Adipose tissue (tissue), 3 donors: ENCODE measurements around the gene COG4. TPM values are rescaled to one million over a fixed set of nuclear protein-coding genes. Genes with fewer than 3 reads are reported as not detected.

Experiments
- H3K27ac ChIP-seq: one replicate; pipeline ENCODE4 v1.5.1; 2013; ENCODE audit warnings: low read depth, low read length
- WGBS, 3 donors: extraction: QIAGEN DNeasy Blood & Tissue Kit; methylation state at CpG; one replicate each; pipeline ENCODE4 v1.1.7; 2013; 5-methylcytosine and 5-hydroxymethylcytosine counted together
- polyA plus RNA-seq, 3 donors: library from polyadenylated mRNA; stranded (reverse); fragments of 200-250 nt; gene quantifications; one replicate each; pipeline ENCODE4 v1.2.3, GENCODE V29; 2013
- donor health status: healthy with polysubstance abuse.
- donor health status: Bipolar disorder and iron deficiency.
- donor health status: healthy.

The COG4 gene
- polyA plus RNA-seq, 3 donors: 22.9 to 32.3 (median 29.7) TPM

- no peak overlapping the region for H3K27ac ChIP-seq
- 48 to 82% (median 55%) methylated on average over 6 of the region's 6 CpGs for WGBS, 3 donors
These were observed 33.1 kb downstream of the COG4 start for GRCh38 chr16:70490261-70490660.

- no peak overlapping the region for H3K27ac ChIP-seq
- WGBS, 3 donors: 95 to 98% (median 96%) methylated on average over 2 of the region's 2 CpGs
These were observed 38.5 kb downstream of the COG4 start for GRCh38 chr16:70484867-70485266.

- no peak overlapping the region for H3K27ac ChIP-seq
- WGBS, 3 donors: 78 to 94% (median 90%) methylated on average over 5 of the region's 5 CpGs
These were observed 39.9 kb downstream of the COG4 start for GRCh38 chr16:70483426-70483825.

GRCh38 chr16:70482624-70483023, 40.7 kb downstream of the COG4 start:
- 85 to 89% (median 88%) methylated on average over 5 of the region's 5 CpGs for WGBS, 3 donors
- H3K27ac ChIP-seq: no peak overlapping the region

GRCh38 chr16:70481929-70482536, 41.3 kb downstream of the COG4 start:
- H3K27ac ChIP-seq: no peak overlapping the region
- WGBS, 3 donors: 91 to 92% (median 91%) methylated on average over 7 of the region's 7 CpGs

- H3K27ac ChIP-seq: no peak overlapping the region
These were observed 42.9 kb downstream of the COG4 start for GRCh38 chr16:70480127-70481105.

GRCh38 chr16:70478912-70479341, 44.4 kb downstream of the COG4 start:
- H3K27ac ChIP-seq: no peak overlapping the region
- 41 to 67% (median 51%) methylated on average over 10 of the region's 10 CpGs for WGBS, 3 donors

More at GRCh38 chr16:70480127-70481105, 42.9 kb downstream of the COG4 start:
- WGBS, 3 donors: 87 to 93% (median 92%) methylated on average over 17 of the region's 17 CpGs

GRCh38 chr16:70478169-70478568, 45.2 kb downstream of the COG4 start:
- H3K27ac ChIP-seq: no peak overlapping the region
- WGBS, 3 donors: 87 to 98% (median 90%) methylated on average over 8 of the region's 8 CpGs

GRCh38 chr16:70476272-70477020, 46.9 kb downstream of the COG4 start:
- no peak overlapping the region for H3K27ac ChIP-seq
- 84 to 88% (median 87%) methylated on average over 9 to 13 of the region's 13 CpGs for WGBS, 3 donors

- H3K27ac ChIP-seq: no peak overlapping the region
- WGBS, 3 donors: 89 to 94% (median 91%) methylated on average over 24 of the region's 24 CpGs
These were observed 48.1 kb downstream of the COG4 start for GRCh38 chr16:70475054-70475871.

GRCh38 chr16:70474320-70475053, 48.9 kb downstream of the COG4 start:
- WGBS, 3 donors: 95% methylated on average over 20 to 22 of the region's 22 CpGs

GRCh38 chr16:70473446-70474319, 49.7 kb downstream of the COG4 start:
- 93 to 96% (median 94%) methylated on average over 21 of the region's 21 CpGs for WGBS, 3 donors
- no peak overlapping the region for H3K27ac ChIP-seq

More at GRCh38 chr16:70474320-70475053, 48.9 kb downstream of the COG4 start:
- H3K27ac ChIP-seq: no peak overlapping the region

GRCh38 chr16:70472786-70473433, 50.4 kb downstream of the COG4 start:
- no peak overlapping the region for H3K27ac ChIP-seq
- WGBS, 3 donors: 89 to 90% (median 90%) methylated on average over 26 to 28 of the region's 28 CpGs

GRCh38 chr16:70470927-70471341, 52.4 kb downstream of the COG4 start:
- no peak overlapping the region for H3K27ac ChIP-seq
- 73 to 83% (median 76%) methylated on average over 15 to 17 of the region's 17 CpGs for WGBS, 3 donors

GRCh38 chr16:70470141-70470926, 53.0 kb downstream of the COG4 start:
- H3K27ac ChIP-seq: no peak overlapping the region
- 93 to 95% (median 93%) methylated on average over 10 of the region's 10 CpGs for WGBS, 3 donors
